Measurements from ENCODE around the gene CCDC197. TPM values are rescaled to one million over a fixed set of nuclear protein-coding genes. Genes with fewer than 3 reads are reported as not detected.

Gene CCDC197
- total and polyA plus RNA-seq, 2 of the 4 experiments (the other 2 are of a cell fraction), result not detected

GRCh38 chr14:94025720-94026119, 28.6 kb downstream of the CCDC197 start:
- Histone ChIP-seq H4K91ac (ENCODE audit: insufficient read depth, low read depth, low read length) (no peak overlapping the region), H3K14ac (replicated peaks; ENCODE audit: low read depth, low read length) (no peak overlapping the region), H3K23ac (ENCODE audit: low read depth, low read length) (no peak overlapping the region), H3K18ac (ENCODE audit: low read depth, low read length) (no peak overlapping the region), H4K20me1 (ENCODE audit: insufficient read depth, low read length) (no peaks in the 10 kb centered on the region), H3K4me2 (ENCODE audit: low read depth, low read length) (peak overlapping the region; percentile 69), H3K27me3 (ENCODE audit: control insufficient read depth, insufficient read depth, low read length) (no peaks in the 10 kb centered on the region; the same call in 1 of the 2 replicates), H3K4me3 (ENCODE audit: insufficient read depth, low read depth, low read length) (peak overlapping the region; percentile 12; the same call in 1 of the 2 replicates), H4K8ac (ENCODE audit: low read depth in 2 of 2, low read length in 2 of 2) (peak overlapping the region in 1 of 2 experiments; percentile 71; a peak in 1 of 4 replicates), H2BK120ac (ENCODE audit: low read depth, low read length) (no peak overlapping the region), H2BK5ac (ENCODE audit: low read depth, low read length, poor library complexity, severe bottlenecking) (no peak overlapping the region), H3K79me1 (ENCODE audit: low read depth in 1 of 2, low read length in 2 of 2) (0 out of 4 replicates have a peak, but pooled peaks cover 0 to 4% of the 10 kb centered on the region in 2 experiments), H3K4ac (ENCODE audit: low read depth, low read length) (no peak overlapping the region), H3K56ac (ENCODE audit: extremely low read depth, insufficient read depth, low read length) (no peak overlapping the region), H2AK9ac (replicated peaks; ENCODE audit: low read depth, low read length, poor library complexity) (no peak overlapping the region), H3K4me1 (ENCODE audit: control insufficient read depth, insufficient read depth, low read length) (no peaks in the 10 kb centered on the region; the same call in 1 of the 2 replicates), H3K36me3 (ENCODE audit: control insufficient read depth, insufficient read depth, low read length) (no peaks in the 10 kb centered on the region), H2BK15ac (ENCODE audit: low read depth, low read length) (no peak overlapping the region), H3K9me1 (ENCODE audit: insufficient read depth, low read length) (0 out of 2 replicates have a peak, but pooled peaks cover 5% of the 10 kb centered on the region), H4K5ac (ENCODE audit: low read depth, low read length) (no peak overlapping the region), H3K9me3 (ENCODE audit: control insufficient read depth, insufficient read depth, low read length) (no peaks in the 10 kb centered on the region), H3K9ac (ENCODE audit: low read depth, low read length) (no peak overlapping the region), H2BK20ac (ENCODE audit: low read depth, low read length) (no peak overlapping the region), H3K27ac (ENCODE audit: insufficient read depth, low read length) (no peak overlapping the region), H2AFZ (replicated peaks; ENCODE audit: low read length, poor library complexity) (peak overlapping the region; percentile 90), H2AK5ac (ENCODE audit: low read depth, low read length) (no peak overlapping the region)
- dilution Hi-C loops (cut with HindIII; ENCODE audit: low sequenced_read_pairs, unreplicated experiment) (no loop called here), in situ Hi-C loops (cut with MboI; ENCODE audit: low sequenced_read_pairs) (no loop called here), intact Hi-C loops (cut with micrococcal nuclease) (no loop called here)
- WGBS, 2 experiments (ENCODE audit: extremely low coverage in 2 of 2, insufficient read length in 1 of 2), result no CpG with 5 or more reads among the region's 6 CpGs
- TF ChIP-seq POLR2A (IDR thresholded peaks at IDR 0.05; ENCODE audit: low read depth, low read length), result no peak
- TF ChIP-seq FOS (IDR thresholded peaks at IDR 0.05; ENCODE audit: low read depth, low read length), result 0 out of 2 replicates have a peak, but pooled peaks have one; percentile 7
- TF ChIP-seq NFE2L2 (IDR thresholded peaks at IDR 0.05; ENCODE audit: low read depth, low read length), result no peak
- ATAC-seq (ENCODE audit: low read depth) (no peak), DNase-seq (no peak)
- ChIA-PET CTCF (interaction anchor here (0.9 to 1.4 kb wide), 4 partner anchors 11 to 111 kb away, joined by 3 to 10 read pairs (median 3); no protein-coding TSS in a partner anchor), POLR2A (ENCODE audit: unreplicated experiment) (interaction anchor here (0.9 kb wide), 1 partner anchor 56 kb away, joined by 3 read pairs; the partner anchor contains the start of gene IFI27L1)
- no TSS peak for BruUV-seq (replicated peaks)

Measured in IMR-90 (cell line).